ENCODE results near the gene POLR3K.

DNA sequence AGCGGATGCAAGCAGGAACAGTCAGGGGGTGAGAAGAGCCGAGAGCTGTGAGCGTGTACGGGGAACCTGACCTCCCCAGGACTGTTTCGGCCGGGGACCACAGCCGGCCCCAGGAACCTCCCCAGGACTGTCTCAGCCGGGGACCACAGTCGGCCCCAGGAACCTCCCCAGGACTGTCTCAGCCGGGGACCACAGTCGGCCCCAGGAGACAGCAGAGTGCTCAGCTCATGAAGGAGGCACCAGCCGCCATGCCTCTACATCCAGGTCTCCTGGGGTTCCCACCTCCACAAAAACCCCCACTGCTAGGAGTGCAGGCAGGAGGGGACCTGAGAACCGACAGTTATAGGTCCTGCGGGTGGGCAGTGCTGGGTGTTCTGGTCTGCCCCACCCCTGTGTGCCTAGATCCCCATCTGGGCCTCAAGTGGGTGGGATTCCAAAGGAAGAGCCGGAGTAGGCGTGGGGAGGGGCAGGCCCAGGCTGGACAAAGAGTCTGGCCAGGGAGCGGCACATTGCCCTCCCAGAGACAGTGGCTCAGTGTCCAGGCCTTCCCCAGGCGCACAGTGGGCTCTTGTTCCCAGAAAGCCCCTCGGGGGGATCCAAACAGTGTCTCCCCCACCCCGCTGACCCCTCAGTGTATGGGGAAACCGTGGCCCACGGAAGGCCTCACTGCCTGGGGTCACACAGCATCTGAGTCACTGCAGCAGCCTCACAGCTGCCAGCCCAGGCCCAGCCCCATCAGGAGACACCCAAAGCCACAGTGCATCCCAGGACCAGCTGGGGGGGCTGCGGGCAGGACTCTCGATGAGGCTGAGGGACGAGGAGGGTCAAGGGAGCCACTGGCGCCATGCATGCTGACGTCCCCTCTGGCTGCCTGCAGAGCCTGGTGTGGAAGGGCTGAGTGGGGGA lies 14.7 kb upstream of the POLR3K start:
- TF ChIP-seq FOXP2 (optimal IDR thresholded peaks at IDR 0.05; ENCODE audit: borderline replicate concordance, extremely low read depth, extremely low read length, insufficient read depth): no peak
- no peak for TF ChIP-seq SIN3A (IDR thresholded peaks at IDR 0.05; ENCODE audit: borderline replicate concordance, insufficient read depth, low read length)
- TF ChIP-seq, protein P1, sequence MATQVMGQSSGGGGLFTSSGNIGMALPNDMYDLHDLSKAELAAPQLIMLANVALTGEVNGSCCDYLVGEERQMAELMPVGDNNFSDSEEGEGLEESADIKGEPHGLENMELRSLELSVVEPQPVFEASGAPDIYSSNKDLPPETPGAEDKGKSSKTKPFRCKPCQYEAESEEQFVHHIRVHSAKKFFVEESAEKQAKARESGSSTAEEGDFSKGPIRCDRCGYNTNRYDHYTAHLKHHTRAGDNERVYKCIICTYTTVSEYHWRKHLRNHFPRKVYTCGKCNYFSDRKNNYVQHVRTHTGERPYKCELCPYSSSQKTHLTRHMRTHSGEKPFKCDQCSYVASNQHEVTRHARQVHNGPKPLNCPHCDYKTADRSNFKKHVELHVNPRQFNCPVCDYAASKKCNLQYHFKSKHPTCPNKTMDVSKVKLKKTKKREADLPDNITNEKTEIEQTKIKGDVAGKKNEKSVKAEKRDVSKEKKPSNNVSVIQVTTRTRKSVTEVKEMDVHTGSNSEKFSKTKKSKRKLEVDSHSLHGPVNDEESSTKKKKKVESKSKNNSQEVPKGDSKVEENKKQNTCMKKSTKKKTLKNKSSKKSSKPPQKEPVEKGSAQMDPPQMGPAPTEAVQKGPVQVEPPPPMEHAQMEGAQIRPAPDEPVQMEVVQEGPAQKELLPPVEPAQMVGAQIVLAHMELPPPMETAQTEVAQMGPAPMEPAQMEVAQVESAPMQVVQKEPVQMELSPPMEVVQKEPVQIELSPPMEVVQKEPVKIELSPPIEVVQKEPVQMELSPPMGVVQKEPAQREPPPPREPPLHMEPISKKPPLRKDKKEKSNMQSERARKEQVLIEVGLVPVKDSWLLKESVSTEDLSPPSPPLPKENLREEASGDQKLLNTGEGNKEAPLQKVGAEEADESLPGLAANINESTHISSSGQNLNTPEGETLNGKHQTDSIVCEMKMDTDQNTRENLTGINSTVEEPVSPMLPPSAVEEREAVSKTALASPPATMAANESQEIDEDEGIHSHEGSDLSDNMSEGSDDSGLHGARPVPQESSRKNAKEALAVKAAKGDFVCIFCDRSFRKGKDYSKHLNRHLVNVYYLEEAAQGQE (IDR thresholded peaks at IDR 0.05; ENCODE audit: insufficient read depth in 1 of 2, low read depth in 2 of 2, low read length in 2 of 2): no peak
- TF ChIP-seq POLR2AphosphoS5 (IDR thresholded peaks at IDR 0.05; ENCODE audit: low read depth, low read length): no peak
- TF ChIP-seq TAF1 (IDR thresholded peaks at IDR 0.05; ENCODE audit: borderline replicate concordance, insufficient read depth, low read length): no peak

Data from PFSK-1 (cell line).